Kasumi-1 (cell line): ENCODE data around the gene RIPOR1.
"Not testable (repeated sequence)": the region's sequence is repeated elsewhere in the genome, so short reads cannot be mapped to it uniquely, and the experiment has no call there.

Experiments
- DNase-seq, 2 experiments: peaks; one replicate each; lab custom pipeline; 2025; lab: John Stamatoyannopoulos, UW

Gene RIPOR1, protein sequence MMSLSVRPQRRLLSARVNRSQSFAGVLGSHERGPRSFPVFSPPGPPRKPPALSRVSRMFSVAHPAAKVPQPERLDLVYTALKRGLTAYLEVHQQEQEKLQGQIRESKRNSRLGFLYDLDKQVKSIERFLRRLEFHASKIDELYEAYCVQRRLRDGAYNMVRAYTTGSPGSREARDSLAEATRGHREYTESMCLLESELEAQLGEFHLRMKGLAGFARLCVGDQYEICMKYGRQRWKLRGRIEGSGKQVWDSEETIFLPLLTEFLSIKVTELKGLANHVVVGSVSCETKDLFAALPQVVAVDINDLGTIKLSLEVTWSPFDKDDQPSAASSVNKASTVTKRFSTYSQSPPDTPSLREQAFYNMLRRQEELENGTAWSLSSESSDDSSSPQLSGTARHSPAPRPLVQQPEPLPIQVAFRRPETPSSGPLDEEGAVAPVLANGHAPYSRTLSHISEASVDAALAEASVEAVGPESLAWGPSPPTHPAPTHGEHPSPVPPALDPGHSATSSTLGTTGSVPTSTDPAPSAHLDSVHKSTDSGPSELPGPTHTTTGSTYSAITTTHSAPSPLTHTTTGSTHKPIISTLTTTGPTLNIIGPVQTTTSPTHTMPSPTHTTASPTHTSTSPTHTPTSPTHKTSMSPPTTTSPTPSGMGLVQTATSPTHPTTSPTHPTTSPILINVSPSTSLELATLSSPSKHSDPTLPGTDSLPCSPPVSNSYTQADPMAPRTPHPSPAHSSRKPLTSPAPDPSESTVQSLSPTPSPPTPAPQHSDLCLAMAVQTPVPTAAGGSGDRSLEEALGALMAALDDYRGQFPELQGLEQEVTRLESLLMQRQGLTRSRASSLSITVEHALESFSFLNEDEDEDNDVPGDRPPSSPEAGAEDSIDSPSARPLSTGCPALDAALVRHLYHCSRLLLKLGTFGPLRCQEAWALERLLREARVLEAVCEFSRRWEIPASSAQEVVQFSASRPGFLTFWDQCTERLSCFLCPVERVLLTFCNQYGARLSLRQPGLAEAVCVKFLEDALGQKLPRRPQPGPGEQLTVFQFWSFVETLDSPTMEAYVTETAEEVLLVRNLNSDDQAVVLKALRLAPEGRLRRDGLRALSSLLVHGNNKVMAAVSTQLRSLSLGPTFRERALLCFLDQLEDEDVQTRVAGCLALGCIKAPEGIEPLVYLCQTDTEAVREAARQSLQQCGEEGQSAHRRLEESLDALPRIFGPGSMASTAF

DNA sequence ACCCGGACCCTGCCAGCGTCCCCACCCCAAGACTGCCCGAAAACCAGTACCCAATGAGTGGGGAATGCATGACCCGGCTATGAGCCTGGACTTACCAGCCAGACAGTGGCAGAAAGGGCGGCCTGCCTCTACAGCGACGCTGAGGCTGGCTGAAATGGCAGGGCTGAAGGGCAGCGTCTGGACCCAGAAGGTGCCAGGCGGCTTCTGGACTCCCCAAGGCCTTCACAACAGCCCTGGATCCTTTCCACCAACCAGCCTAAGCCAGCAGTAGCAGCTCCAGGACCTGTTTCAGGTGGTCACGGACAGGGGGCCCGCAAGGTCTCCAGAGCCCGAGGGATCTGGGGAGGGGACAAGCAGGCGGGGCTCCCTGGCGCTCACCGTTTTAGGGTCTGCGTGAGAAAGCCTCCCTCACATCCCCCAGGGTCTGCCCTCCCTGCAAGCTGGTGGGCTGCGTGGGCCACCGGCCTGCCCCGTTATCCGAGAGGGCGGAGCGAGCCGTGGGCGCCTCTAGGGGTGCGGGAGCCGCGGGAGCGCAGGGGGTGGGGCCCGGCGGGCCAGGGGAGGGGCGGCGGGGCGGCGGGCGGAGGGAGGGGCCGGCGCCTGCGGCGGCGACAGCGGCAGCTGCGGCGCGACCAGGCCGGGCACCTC lies at the start of gene RIPOR1:
Gene RIPOR1 (plus strand): TSS at position 608 of the 648 bp plus-strand sequence. CDS start 9,618 bp downstream, outside the sequence.
- DNase-seq: no peak

GRCh38 chr16:67480833-67481560 lies 47.6 kb upstream of the RIPOR1 start, which contains the start of gene ATP6V0D1:
Gene ATP6V0D1, minus strand, starts transcription at chr16:67481157. Its CDS starts 71 bp downstream, at chr16:67481086.
- DNase-seq: peak; percentile 92 to 94

DNA sequence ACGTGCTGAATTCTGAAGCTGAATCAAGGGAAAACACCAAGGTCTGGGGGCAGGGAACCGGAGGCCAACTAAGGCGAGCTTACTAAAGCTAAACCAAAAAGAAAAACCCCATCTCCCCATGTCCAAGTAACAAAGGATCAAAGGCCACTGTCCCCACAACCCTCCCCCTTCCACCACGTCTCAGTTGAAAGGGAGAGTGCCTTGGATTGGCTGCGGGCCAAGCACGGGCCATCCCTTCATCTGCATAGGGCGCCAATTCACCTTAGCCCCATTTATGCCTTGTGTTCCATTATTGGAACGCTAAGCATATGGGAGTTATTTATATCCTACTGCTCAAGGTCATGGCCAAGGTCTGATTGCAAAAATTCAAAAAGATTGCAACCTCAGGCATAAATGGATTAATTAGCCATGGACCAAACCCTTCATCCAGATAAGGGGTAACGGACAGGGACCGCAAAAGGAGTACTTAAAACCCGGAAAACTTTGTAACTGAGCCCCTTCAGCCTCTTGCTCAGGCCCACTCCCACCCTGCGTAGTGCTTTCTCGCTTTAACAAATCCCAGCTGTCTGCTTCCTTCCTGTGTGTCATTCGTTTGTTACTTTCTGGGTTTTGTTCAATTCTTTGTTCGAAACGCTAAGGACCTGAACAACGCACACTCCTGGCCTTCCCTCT lies 46.9 kb upstream of the RIPOR1 start:
- DNase-seq: peak; percentile 24 to 25

DNA sequence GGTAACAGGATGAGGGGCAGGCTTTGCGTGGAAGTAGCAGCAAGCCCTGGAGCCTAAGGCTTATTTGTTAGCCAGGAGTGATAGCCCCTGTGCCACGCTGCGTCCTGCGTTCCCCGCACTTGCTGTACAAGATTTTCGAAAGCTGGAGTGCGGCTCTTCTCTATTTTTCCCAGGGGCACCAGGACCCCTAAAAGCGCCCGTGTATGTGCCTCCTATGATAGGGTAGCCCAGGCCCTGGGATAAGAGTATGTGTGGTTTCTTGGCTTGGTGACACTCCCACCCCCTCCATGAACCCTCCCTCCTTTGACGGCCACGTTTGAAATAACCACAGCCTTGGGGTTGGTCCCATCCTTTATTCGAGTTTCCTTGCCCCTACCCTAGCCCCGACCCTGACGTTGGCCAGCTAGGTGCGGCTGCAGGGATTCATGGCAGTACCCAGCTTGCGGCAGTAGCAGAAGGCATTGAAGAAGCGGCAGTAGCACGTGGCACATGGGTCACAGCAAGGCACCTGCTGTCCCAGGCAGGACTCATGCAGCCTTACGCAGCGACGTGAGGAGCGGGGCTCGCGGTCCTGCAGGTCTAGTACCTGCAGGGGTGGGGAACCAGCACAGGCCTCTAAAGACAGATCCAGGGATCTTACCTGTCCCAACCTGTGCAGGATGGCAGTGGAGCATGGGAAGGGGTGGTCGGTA lies 46.2 kb upstream of the RIPOR1 start:
- DNase-seq: no peak

- no peak for DNase-seq
Observed at GRCh38 chr16:67483150-67483549, 45.5 kb upstream of the RIPOR1 start, which contains the start of gene AGRP. Gene AGRP, minus strand, starts transcription at chr16:67483547. Its CDS starts 149 bp downstream, at chr16:67483398.

GRCh38 chr16:67483731-67484525 lies 44.7 kb upstream of the RIPOR1 start:
- DNase-seq: no peak

GRCh38 chr16:67486805-67487204 lies 41.8 kb upstream of the RIPOR1 start:
- DNase-seq: peak; percentile 67 to 70

GRCh38 chr16:67487561-67487960 lies 41.1 kb upstream of the RIPOR1 start:
- not testable (repeated sequence) for DNase-seq

- no peak for DNase-seq
Observed at GRCh38 chr16:67489401-67490083, 39.1 kb upstream of the RIPOR1 start.

GRCh38 chr16:67490335-67491096 lies 38.1 kb upstream of the RIPOR1 start:
- DNase-seq: peak; percentile 8 to 9

- DNase-seq: no peak
Observed at GRCh38 chr16:67499106-67499505, 29.5 kb upstream of the RIPOR1 start.

DNA sequence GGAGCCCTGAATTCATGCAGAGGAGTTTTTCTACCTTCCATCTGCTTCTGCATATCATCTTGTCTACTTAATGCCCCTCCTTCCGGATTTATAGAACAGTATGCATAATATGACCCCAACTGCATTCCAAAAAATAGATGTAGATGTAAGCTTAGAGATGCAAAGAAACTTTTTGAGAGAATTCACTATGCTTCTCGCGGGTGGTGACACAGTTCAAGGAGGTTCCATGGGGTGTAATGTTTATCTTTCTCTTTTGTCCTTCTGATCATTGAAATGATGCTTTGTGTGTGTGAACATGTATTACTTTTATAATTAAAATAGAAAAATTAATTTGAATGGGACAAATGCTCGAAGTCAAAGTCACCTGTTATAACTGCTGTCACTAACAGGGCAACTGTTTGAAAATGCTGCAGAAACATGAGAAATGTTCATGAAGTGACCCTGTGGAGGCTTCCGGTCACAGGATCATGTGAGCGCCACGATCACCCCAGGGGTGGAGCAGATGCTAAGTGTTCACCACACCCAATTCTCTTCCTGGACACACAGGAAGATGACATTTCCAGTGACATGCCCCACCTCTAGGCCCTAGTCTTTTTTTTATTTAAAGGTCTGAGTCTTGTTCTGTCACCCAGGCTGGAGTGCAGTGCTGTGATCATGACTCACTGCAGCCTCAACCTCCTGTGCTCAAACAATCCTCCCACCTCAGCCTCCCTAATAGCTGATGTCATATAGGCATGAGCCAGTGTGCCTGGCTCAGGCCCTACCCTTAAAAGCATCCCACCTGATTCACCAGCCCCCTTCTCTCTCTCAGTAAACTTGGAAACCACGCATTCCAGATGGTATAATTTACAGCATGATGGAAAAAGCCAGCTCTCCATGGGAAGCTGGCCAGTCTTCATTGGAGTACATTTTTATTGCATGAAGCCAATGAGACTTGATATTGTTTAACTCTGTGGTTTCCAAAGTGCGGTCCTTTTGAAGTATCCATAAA lies 24.3 kb upstream of the RIPOR1 start:
- DNase-seq: no peak

DNA sequence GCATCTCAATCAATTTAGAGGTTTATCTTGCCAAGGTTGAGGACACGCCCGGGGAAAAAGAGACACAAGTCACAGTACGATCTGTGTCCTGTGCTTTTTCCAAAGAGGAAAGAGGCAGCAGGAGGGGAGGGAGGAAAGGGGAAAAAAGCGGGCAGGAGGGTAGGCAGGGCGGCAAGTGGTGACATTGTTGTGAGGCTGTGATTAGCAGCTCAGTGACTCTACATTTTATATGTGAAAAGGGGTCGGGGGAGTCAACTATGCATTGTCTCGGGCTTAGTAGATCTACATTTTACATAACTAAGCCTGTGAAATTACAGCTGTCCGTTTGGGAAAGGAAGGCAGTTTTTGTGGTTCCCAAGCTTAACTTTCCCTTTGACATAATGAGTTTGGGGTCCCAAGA lies 22.2 kb upstream of the RIPOR1 start:
- no peak for DNase-seq

- no peak for DNase-seq
Observed at GRCh38 chr16:67509016-67509415, 19.6 kb upstream of the RIPOR1 start.

DNA sequence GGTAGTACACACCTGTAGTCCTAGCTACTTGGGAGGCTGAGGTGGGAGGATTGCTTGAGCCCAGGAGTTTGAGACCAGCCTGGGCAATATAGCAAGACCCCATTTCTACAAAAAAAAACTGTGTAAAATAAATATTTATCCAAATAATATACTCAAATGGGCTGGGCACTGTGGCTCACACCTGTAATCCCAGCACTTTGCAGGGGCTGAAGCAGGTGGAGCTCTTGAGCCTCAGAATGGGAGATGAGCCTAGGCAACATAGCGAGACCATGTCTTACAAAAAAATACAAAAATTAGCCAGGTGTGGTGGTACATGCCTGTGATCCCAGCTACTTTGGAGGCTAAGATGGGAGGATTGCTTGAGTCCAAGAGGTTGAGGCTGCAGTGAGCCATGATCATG lies 14.7 kb upstream of the RIPOR1 start:
- DNase-seq: not testable (repeated sequence)

DNA sequence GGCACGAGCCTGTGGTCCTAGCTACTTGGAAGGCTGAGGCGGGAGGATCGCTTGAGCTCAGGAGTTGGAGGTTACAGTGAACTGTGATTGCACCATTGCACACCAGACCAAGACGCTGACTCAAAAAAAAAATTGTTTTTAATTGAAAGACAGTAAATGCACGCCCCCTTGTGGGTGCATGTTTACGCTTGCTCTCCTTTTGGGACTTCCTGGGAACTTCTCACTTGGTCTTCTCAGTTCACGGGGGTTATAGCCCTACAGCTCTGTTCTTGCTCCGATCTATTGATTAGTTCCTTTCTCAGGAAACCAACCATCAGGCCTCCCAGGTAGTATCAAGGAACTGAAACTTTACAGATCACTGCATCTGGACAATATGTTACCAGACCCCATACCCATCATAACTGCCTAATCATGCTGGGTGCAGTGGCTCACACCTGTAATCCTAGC lies 14.2 kb upstream of the RIPOR1 start:
- DNase-seq: peak; percentile 90 to 95
